GM12891 (cell line): ENCODE results near the gene DIO2. TPM values are rescaled to one million over a fixed set of nuclear protein-coding genes. Genes with fewer than 3 reads are reported as not detected.

ENCODE experiments used
- DNase-seq: peaks from one replicate; pipeline ENCODE4 v3.0.0; 2011; ENCODE audit warnings: low spot score; ENCODE audit not compliant: insufficient read length
- FAIRE-seq: peaks from 2 replicates; lab custom pipeline; 2011; peaks lifted over from hg19 to GRCh38; lab: Jason Lieb, UNC
- PAX5 ChIP-seq: IDR thresholded peaks from 2 replicates; pipeline ENCODE4 v1.6.1; 2011; ENCODE audit warnings: low read length, moderate library complexity, mild to moderate bottlenecking; ENCODE audit not compliant: insufficient read depth, severe bottlenecking
- POLR2A ChIP-seq: IDR thresholded peaks from 2 replicates; pipeline ENCODE4 v1.6.1; 2011; ENCODE audit warnings: low read depth, low read length, control low read depth
- POLR2AphosphoS5 ChIP-seq: IDR thresholded peaks from 2 replicates; pipeline ENCODE4 v1.6.1; 2011; ENCODE audit warnings: low read depth, low read length, control low read depth
- POU2F2 ChIP-seq: IDR thresholded peaks from 2 replicates; pipeline ENCODE4 v1.6.1; 2011; ENCODE audit warnings: low read depth, mild to moderate bottlenecking, control low read depth, low read length, moderate library complexity
- SPI1 ChIP-seq: IDR thresholded peaks from 2 replicates; pipeline ENCODE4 v1.6.1; 2011; ENCODE audit warnings: low read depth, low read length, control low read depth
- TAF1 ChIP-seq: IDR thresholded peaks from 2 replicates; pipeline ENCODE4 v1.6.1; 2011; ENCODE audit warnings: low read depth, low read length, control low read depth
- polyA plus RNA-seq: library from polyadenylated mRNA; unstranded; fragments of >200 nt; gene quantifications from one replicate; pipeline ENCODE4 v1.2.1, GENCODE V29; 2012; ENCODE audit warnings: low read depth, missing spikeins, inconsistent platforms; ENCODE audit not compliant: missing spikeins

The DIO2 gene
- not detected for polyA plus RNA-seq

DNA sequence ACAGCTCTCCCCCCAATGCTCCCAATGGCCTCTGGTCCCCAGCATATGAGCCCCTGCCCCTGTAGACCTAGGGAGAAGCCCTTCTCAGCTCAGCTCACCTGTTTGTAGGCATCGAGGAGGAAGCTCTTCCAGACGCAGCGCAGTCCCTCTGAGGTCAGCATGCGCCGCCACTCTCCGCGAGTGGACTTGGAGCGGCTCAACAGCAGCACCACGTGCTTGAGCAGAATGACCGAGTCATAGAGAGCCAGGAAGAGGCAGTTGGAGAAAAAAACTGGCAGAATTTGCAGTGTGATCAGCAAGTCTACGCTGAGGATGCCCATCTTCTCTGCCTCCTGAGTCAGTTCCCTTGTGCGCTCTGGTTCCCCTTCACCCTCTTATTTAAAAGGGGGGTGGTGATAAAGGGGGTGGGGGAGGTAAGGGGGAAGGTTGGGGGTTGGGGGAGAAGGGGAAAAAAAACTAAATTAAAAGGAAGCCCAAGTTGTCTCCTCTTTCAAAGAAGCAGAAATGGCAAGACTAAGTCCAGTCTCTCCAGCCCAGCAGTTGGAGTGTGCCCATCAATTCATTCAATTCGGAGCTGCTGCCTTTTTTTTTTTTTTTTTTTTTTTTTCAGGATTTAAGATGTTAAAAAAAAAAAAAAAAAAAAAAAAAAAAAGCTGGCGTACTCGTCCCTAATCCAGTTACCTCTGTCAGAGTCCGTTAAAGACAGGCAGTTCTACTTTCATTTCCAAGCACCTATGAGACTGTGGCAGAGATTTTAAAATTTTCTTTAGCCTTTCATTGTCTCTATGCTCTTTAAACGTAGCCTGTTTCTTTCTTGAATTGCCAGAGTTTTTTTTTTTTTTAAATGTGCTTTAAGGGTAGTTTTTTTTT is at the start of gene DIO2:
Gene DIO2, minus strand, starts transcription at position 352 of the 870 bp plus-strand sequence. Its CDS starts 32 bp downstream, at position 320.
- no peak for FAIRE-seq
- DNase-seq, result no peak
- TF ChIP-seq POLR2AphosphoS5 (no peak), TAF1 (no peak), POU2F2 (no peak), SPI1 (no peak), PAX5 (no peak), POLR2A (no peak)

DNA sequence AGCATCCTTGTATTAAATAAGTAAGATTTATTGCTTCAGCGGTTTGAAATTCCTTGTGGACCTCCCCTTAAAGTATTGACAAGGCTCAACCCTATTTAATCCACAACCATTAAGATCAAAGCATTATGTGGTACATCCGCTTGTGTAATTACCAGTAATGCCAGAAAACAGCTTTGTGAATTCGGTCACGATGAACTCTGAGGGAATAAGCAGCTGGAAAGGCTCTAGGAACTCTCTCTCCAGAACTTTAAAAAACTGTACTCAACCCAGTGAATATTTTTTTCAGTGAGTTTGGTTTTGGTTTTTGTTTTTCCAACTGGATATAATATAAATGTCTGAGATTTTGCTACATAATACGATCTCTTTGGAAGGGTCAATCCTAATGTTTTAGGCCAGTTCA is 49.3 kb upstream of the DIO2 start:
- TF ChIP-seq POLR2AphosphoS5 (no peak), POLR2A (no peak), TAF1 (no peak), SPI1 (no peak), PAX5 (no peak), POU2F2 (no peak)
- FAIRE-seq, result no peak
- DNase-seq, result no peak

DNA sequence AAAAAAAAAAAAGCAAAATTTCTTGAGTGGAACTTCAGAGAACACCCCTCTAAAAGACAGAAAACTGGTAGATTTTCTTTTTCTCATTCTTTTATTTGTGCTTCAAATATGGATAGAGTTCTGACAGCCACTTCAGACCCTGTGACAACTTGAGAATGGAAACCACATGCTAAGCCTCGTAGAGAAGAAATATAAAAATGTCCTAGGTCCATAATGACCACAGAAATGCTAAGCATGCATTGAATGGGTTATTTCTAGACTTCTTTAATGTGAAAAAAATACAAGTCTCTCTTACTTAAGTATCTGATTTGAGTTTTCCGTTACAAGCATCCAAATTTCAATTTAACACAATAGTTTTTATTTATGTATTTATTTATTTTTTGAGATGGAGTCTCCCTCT is 28.3 kb upstream of the DIO2 start:
- FAIRE-seq, result no peak
- no peak for TF ChIP-seq POLR2A
- no peak for TF ChIP-seq POU2F2
- TF ChIP-seq PAX5, result no peak
- TF ChIP-seq SPI1, result no peak
- no peak for TF ChIP-seq TAF1
- TF ChIP-seq POLR2AphosphoS5, result no peak

DNA sequence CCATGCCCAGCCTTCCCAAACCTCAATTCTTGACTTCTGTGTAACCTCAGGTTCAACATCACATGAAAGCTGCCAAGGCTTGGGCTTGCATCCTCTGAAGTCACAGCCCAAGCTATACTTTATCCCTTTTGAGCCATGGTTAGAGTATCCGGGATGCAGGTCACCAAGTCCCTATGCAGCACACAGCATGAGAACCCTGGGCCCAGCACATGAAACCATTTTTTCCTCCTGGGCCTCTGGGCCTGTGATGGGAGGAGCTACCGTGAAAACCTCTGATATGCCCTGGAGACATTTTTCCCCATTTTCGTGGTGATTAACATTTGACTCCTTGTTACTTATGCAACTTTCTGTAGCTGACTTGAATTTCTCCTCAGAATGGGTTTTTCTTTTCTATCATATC is 25.8 kb upstream of the DIO2 start:
- DNase-seq, result no peak
- no peak for FAIRE-seq
- TF ChIP-seq POU2F2 (no peak), POLR2A (no peak), PAX5 (no peak), TAF1 (no peak), POLR2AphosphoS5 (no peak), SPI1 (no peak)

More for the DNA sequence above, 28.3 kb upstream of the DIO2 start:
- no peak for DNase-seq

DNA sequence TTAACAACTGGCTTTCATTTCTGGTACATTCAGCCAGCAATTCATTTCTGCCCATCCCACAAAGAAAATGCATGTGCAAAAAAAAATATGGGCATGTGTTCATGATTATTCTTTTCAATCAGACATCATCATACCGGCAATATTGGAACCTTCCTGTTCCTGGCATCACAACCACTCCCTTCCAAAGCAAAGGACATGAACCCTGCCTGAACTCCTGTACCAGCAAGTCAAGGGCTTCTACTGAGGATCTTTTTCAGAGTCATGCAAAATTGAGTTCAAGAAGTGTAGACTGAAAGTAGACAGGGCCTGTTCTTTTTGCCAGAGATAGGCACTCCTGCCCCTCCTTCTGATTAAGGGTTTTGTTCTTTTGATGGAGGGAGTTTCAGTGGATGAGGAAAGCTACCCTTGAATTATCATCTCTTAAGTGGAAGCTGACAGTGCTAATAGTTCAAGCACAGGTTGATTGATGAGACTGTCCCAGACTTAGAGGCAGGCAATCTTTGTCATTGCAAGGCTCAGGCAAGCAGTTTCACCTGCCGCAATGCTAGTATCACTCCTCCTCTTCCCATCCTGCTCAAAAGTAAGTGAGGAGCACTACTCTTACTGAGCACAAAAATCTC is 22.3 kb upstream of the DIO2 start:
- TF ChIP-seq PAX5, result no peak
- no peak for TF ChIP-seq POLR2AphosphoS5
- no peak for TF ChIP-seq POLR2A
- no peak for TF ChIP-seq SPI1
- no peak for TF ChIP-seq TAF1
- TF ChIP-seq POU2F2, result no peak
- no peak for FAIRE-seq
- no peak for DNase-seq

DNA sequence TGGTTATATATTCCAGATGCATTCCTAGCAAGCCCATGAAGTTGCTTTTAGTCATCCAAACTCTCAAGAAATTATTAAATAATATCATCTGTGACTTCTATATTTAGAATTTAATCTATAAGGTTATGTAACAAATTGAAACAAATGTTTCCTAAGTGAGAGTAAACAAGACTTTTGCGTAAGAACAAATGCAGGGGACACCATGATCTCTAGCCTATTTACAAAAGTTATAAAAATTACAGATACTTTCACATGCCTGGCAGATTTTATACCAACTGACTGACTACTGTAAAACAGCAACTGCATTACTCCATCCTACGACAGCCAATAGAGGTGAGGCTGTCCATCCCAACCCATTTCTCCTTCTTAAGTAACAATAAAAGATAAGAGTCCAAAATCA is 20.4 kb upstream of the DIO2 start:
- no peak for TF ChIP-seq TAF1
- TF ChIP-seq POU2F2, result no peak
- no peak for TF ChIP-seq SPI1
- no peak for TF ChIP-seq POLR2A
- TF ChIP-seq PAX5, result no peak
- no peak for TF ChIP-seq POLR2AphosphoS5
- FAIRE-seq, result no peak
- DNase-seq, result no peak

DNA sequence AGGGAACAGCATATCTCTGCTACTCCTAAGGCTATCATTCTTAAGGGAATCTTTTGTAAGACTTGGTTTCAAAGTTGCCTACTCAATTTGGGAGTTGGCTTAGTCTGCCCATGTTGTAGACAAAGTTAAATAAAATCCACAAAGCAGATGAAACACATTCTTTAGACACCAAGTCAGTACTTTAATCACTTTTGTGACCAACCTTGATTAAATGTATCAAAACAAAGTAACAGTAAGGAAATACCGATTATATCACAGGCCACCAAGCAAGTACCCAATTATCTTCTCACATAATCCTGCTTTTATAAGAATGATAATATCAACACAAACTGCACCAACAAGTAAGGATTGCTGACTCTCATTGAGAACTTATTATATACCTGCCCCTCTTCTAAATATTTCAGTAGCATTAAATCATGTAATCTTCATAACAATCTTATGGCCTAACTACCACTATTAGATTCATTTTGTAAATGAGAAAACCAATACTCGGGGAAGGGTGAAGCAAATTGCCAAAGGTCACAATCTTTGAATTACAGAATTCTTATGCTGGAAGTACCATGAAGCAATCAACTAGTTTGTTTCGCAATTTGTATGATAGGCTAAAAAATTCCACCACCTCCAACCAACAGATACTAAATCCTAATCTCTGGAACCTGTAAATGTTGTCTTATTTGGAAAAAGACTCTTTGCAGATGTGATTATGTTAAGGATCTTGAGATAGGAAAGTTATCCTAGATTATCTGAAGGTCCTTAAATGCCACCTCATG is 12.6 kb upstream of the DIO2 start:
- TF ChIP-seq PAX5, result no peak
- TF ChIP-seq POLR2AphosphoS5, result no peak
- FAIRE-seq (no peak), DNase-seq (no peak)

DNA sequence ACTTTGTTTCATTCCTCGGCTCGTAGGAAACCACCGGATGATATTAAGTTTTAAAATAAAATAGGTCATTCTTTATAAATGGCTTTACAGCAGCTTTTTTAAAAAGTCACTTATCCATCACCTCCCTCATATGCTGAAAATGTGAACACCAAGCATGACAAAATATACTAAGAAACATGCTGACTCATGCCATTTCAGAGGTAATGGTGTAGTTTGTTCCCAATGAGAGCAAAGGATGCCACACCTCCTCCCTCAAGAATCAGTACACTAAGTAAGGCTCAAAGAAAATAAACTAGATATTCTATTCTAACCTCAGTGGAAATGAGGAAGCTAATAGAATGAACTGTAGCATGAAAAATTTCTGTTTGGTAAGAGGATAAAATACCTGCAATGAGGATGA is 5.5 kb upstream of the DIO2 start:
- TF ChIP-seq POLR2A (no peak), TAF1 (no peak), SPI1 (no peak), POU2F2 (no peak), PAX5 (no peak), POLR2AphosphoS5 (no peak)
- DNase-seq (no peak), FAIRE-seq (no peak)
